ENCODE measurements around the gene GPR141. TPM values are rescaled to one million over a fixed set of nuclear protein-coding genes. Genes with fewer than 3 reads are reported as not detected.

The GPR141 gene
- total and polyA plus RNA-seq, 2 donors from 2014 or later: 3.3 TPM; not detected in 1

DNA sequence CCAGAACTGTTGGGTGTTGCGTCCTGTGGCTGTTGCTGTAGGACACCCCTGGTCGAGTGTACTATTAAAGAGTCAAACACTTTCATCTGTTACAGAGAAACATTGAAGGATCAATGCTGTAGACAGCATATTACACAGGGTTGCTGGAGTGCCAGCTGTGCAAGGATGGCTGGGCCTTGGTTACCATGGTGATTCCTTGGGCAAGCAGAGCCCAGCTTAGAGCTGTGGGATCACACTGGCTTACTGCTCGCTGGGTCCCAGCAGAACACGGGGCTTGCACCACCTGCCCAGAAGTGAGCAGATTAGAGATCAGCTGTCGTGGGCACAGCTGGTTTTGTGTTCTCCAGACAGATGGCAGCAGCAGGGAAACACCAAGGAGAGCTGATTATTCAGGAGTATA, 76.0 kb downstream of the GPR141 start:
- intact Hi-C loops (cut with DNase I): no loop called here
- no peak for DNase-seq

GRCh38 chr7:37765421-37765829, 81.9 kb downstream of the GPR141 start:
- Histone ChIP-seq H3K4me1 (ENCODE audit: control insufficient read depth in 2 of 3, insufficient read depth in 2 of 3, low read depth in 1 of 3, low read length in 3 of 3) (no peaks in the 10 kb centered on the region), H3K9ac (ENCODE audit: low read length in 3 of 3) (no peak overlapping the region), H3K9me3 (ENCODE audit: control insufficient read depth in 2 of 3, insufficient read depth in 1 of 3, low read length in 3 of 3) (no peaks in the 10 kb centered on the region), H3K4me3 (ENCODE audit: low read length in 3 of 3) (no peak overlapping the region), H3K36me3 (ENCODE audit: control insufficient read depth in 2 of 3, insufficient read depth in 3 of 3, low read length in 3 of 3) (no peaks in the 10 kb centered on the region), H3K27ac (ENCODE audit: low read depth in 2 of 2, low read length in 2 of 2) (no peak overlapping the region), H3K27me3 (ENCODE audit: control insufficient read depth, insufficient read depth, low read length) (no peaks in the 10 kb centered on the region)
- TF ChIP-seq, protein P1, sequence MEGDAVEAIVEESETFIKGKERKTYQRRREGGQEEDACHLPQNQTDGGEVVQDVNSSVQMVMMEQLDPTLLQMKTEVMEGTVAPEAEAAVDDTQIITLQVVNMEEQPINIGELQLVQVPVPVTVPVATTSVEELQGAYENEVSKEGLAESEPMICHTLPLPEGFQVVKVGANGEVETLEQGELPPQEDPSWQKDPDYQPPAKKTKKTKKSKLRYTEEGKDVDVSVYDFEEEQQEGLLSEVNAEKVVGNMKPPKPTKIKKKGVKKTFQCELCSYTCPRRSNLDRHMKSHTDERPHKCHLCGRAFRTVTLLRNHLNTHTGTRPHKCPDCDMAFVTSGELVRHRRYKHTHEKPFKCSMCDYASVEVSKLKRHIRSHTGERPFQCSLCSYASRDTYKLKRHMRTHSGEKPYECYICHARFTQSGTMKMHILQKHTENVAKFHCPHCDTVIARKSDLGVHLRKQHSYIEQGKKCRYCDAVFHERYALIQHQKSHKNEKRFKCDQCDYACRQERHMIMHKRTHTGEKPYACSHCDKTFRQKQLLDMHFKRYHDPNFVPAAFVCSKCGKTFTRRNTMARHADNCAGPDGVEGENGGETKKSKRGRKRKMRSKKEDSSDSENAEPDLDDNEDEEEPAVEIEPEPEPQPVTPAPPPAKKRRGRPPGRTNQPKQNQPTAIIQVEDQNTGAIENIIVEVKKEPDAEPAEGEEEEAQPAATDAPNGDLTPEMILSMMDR (IDR thresholded peaks at IDR 0.05; ENCODE audit: borderline replicate concordance, extremely low read depth, insufficient read depth): no peak
- intact Hi-C loops (cut with DNase I): no loop called here
- FAIRE-seq: no peak
- DNase-seq: no peak

More for the DNA sequence above, 76.0 kb downstream of the GPR141 start:
- no peak overlapping the region for H3K9ac ChIP-seq (ENCODE audit: low read length in 3 of 3)
- H3K36me3 ChIP-seq (ENCODE audit: control insufficient read depth in 2 of 3, insufficient read depth in 3 of 3, low read length in 3 of 3): no peaks in the 10 kb centered on the region
- H3K27me3 ChIP-seq (ENCODE audit: control insufficient read depth, insufficient read depth, low read length): no peaks in the 10 kb centered on the region
- H3K4me3 ChIP-seq (ENCODE audit: low read length in 3 of 3): no peak overlapping the region
- no peak for FAIRE-seq
- no peak overlapping the region for H3K27ac ChIP-seq (ENCODE audit: low read depth in 2 of 2, low read length in 2 of 2)
- TF ChIP-seq, protein P1 (IDR thresholded peaks at IDR 0.05; ENCODE audit: borderline replicate concordance, extremely low read depth, insufficient read depth): no peak
- H3K4me1 ChIP-seq (ENCODE audit: control insufficient read depth in 2 of 3, insufficient read depth in 2 of 3, low read depth in 1 of 3, low read length in 3 of 3): no peaks in the 10 kb centered on the region
- H3K9me3 ChIP-seq (ENCODE audit: control insufficient read depth in 2 of 3, insufficient read depth in 1 of 3, low read length in 3 of 3): no peaks in the 10 kb centered on the region

- no peak overlapping the region for H3K4me3 ChIP-seq (ENCODE audit: low read length in 3 of 3)
- intact Hi-C loops (cut with DNase I): no loop called here
- FAIRE-seq (no peak), DNase-seq (no peak)
- H3K9me3 ChIP-seq (ENCODE audit: control insufficient read depth in 2 of 3, insufficient read depth in 1 of 3, low read length in 3 of 3): no peaks in the 10 kb centered on the region
- H3K9ac ChIP-seq (ENCODE audit: low read length in 3 of 3): no peak overlapping the region
- no peaks in the 10 kb centered on the region for H3K36me3 ChIP-seq (ENCODE audit: control insufficient read depth in 2 of 3, insufficient read depth in 3 of 3, low read length in 3 of 3)
- no peaks in the 10 kb centered on the region for H3K4me1 ChIP-seq (ENCODE audit: control insufficient read depth in 2 of 3, insufficient read depth in 2 of 3, low read depth in 1 of 3, low read length in 3 of 3)
- TF ChIP-seq, protein P1 (IDR thresholded peaks at IDR 0.05; ENCODE audit: borderline replicate concordance, extremely low read depth, insufficient read depth): no peak
- no peaks in the 10 kb centered on the region for H3K27me3 ChIP-seq (ENCODE audit: control insufficient read depth, insufficient read depth, low read length)
- H3K27ac ChIP-seq (ENCODE audit: low read depth in 2 of 2, low read length in 2 of 2): no peak overlapping the region
Measured at GRCh38 chr7:37765872-37766525, 82.4 kb downstream of the GPR141 start.

DNA sequence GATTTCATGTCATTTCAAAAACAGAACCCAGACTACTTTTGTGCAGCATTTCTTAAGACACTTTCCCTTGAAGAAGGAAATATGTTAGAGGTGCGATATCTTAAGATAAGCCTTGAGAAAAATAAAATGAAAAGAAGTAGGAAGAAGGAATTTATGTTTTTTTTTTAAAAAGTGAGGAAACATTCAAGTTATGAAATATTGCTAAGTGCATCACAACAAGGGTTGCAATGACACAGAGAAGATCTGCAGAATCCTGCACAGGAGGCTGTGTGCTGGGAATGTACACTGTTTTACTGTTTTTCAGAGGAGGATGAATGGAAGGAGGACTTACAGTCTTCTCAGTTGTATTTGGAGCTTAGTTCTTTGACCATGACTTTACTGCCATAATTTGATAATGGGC, 85.0 kb downstream of the GPR141 start:
- H3K4me1 ChIP-seq (ENCODE audit: control insufficient read depth in 2 of 3, insufficient read depth in 2 of 3, low read depth in 1 of 3, low read length in 3 of 3): no peaks in the 10 kb centered on the region
- no peak for DNase-seq
- TF ChIP-seq, protein P1 (IDR thresholded peaks at IDR 0.05; ENCODE audit: borderline replicate concordance, extremely low read depth, insufficient read depth): no peak
- no peak for FAIRE-seq
- no peak overlapping the region for H3K4me3 ChIP-seq (ENCODE audit: low read length in 3 of 3)
- no peak overlapping the region for H3K27ac ChIP-seq (ENCODE audit: low read depth in 2 of 2, low read length in 2 of 2)
- intact Hi-C loops (cut with DNase I): no loop called here
- H3K9ac ChIP-seq (ENCODE audit: low read length in 3 of 3): no peak overlapping the region
- no peaks in the 10 kb centered on the region for H3K27me3 ChIP-seq (ENCODE audit: control insufficient read depth, insufficient read depth, low read length)
- no peaks in the 10 kb centered on the region for H3K9me3 ChIP-seq (ENCODE audit: control insufficient read depth in 2 of 3, insufficient read depth in 1 of 3, low read length in 3 of 3)
- H3K36me3 ChIP-seq (ENCODE audit: control insufficient read depth in 2 of 3, insufficient read depth in 3 of 3, low read length in 3 of 3): no peaks in the 10 kb centered on the region
